Measurements from ENCODE around the gene ZNF653. TPM values are rescaled to one million over a fixed set of nuclear protein-coding genes. Genes with fewer than 3 reads are reported as not detected.
A peak's percentile ranks its signal among the peaks of the same experiment; 100 is the strongest.

Gene ZNF653
- total RNA-seq, 1 donor from 2014 or later = 10.9 TPM

- no peak for DNase-seq (ENCODE audit: low spot score)
Measured at GRCh38 chr19:11513946-11514345, 8.3 kb upstream of the ZNF653 start.

GRCh38 chr19:11510444-11510843, 4.8 kb upstream of the ZNF653 start:
- DNase-seq (ENCODE audit: low spot score) = no peak

- no peak for DNase-seq (ENCODE audit: low spot score)
Measured at GRCh38 chr19:11507370-11508078, 1.9 kb upstream of the ZNF653 start.

- no peak for DNase-seq (ENCODE audit: low spot score)
Measured at GRCh38 chr19:11506967-11507366, 1.3 kb upstream of the ZNF653 start.

GRCh38 chr19:11506101-11506555, 489 bp upstream of the ZNF653 start:
- no peak for DNase-seq (ENCODE audit: low spot score)

- peak; percentile 98 for DNase-seq (ENCODE audit: low spot score)
Measured at GRCh38 chr19:11505032-11505503, 571 bp downstream of the ZNF653 start.

- no peak for DNase-seq (ENCODE audit: low spot score)
Measured at GRCh38 chr19:11504502-11505031, 1.1 kb downstream of the ZNF653 start.

GRCh38 chr19:11499890-11500420, 5.7 kb downstream of the ZNF653 start:
- no peak for DNase-seq (ENCODE audit: low spot score)

- DNase-seq (ENCODE audit: low spot score) = no peak
Measured at GRCh38 chr19:11499220-11499726, 6.4 kb downstream of the ZNF653 start.

- peak; percentile 64 for DNase-seq (ENCODE audit: low spot score)
Measured at GRCh38 chr19:11496391-11497163, 9.1 kb downstream of the ZNF653 start.

GRCh38 chr19:11495885-11496284, 9.8 kb downstream of the ZNF653 start:
- DNase-seq (ENCODE audit: low spot score) = no peak

GRCh38 chr19:11495481-11495880, 10.2 kb downstream of the ZNF653 start:
- DNase-seq (ENCODE audit: low spot score) = no peak

- DNase-seq (ENCODE audit: low spot score) = no peak
Measured at GRCh38 chr19:11494634-11495285, 10.9 kb downstream of the ZNF653 start.

- DNase-seq (ENCODE audit: low spot score) = no peak
Measured at GRCh38 chr19:11489378-11489777, 16.3 kb downstream of the ZNF653 start.

- no peak for DNase-seq (ENCODE audit: low spot score)
Measured at GRCh38 chr19:11486661-11487503, 18.8 kb downstream of the ZNF653 start.

GRCh38 chr19:11485245-11485837, 20.3 kb downstream of the ZNF653 start:
- DNase-seq (ENCODE audit: low spot score) = no peak

- no peak for DNase-seq (ENCODE audit: low spot score)
Measured at GRCh38 chr19:11483366-11484111, 22.1 kb downstream of the ZNF653 start.

GRCh38 chr19:11482384-11483050, 23.1 kb downstream of the ZNF653 start:
- DNase-seq (ENCODE audit: low spot score) = peak; percentile 80
